ENCODE results near the gene ASF1B.

- no peak for TF ChIP-seq CEBPB (IDR thresholded peaks at IDR 0.05)
- TF ChIP-seq FOXM1 (IDR thresholded peaks at IDR 0.05; ENCODE audit: borderline replicate concordance, low read depth), result no peak
- no peak for TF ChIP-seq EP300 (IDR thresholded peaks at IDR 0.05; ENCODE audit: borderline replicate concordance)
- no peak for TF ChIP-seq TAF1 (IDR thresholded peaks at IDR 0.05; ENCODE audit: low read depth)
Observed at GRCh38 chr19:14081797-14082674, 54.4 kb downstream of the ASF1B start.
